ENCODE measurements around the gene RNF4. TPM values are rescaled to one million over a fixed set of nuclear protein-coding genes. Genes with fewer than 3 reads are reported as not detected.
"Not testable (repeated sequence)": the region's sequence is repeated elsewhere in the genome, so short reads cannot be mapped to it uniquely, and the experiment has no call there.

Gene RNF4
- polyA plus RNA-seq, 3 donors: 63.6 to 71.0 (median 68.6) TPM

DNA sequence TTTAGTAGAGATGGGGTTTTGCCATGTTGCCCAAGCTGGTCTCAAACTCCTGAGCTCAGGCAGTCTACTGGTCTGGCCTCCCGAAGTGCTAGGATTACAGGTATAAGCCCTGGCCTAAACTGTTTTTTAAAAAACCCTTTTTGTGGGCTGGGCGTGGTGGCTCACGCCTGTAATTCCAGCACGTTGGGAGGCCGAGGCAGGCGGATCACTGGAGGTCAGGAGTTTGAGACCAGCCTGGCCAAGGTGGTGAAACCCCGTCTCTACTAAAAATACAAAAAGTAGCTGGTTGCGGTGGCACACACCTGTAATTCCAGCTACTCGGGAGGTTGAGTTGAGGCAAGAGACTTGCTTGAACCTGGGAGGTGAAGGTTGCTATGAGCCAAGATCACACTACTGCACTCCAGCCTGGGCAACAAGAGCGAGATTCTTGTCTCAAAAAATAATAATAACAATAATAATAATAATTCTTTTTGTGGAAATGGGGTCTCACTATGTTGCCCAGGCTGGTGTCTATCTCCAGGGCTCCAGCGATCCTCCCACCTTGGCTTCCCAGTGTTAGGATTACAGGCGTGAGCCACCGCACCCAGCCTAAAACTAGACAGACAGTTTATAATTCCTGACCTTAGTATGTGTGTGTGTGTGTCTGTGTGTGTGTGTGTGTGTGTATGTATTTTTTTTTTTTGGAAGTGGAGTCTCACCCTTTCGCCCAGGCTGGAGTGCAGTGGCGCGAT lies 78.2 kb downstream of the RNF4 start:
- not testable (repeated sequence) for DNase-seq (ENCODE audit: extremely low read depth in 1 of 11, low read depth in 9 of 11, low spot score in 4 of 11)

DNA sequence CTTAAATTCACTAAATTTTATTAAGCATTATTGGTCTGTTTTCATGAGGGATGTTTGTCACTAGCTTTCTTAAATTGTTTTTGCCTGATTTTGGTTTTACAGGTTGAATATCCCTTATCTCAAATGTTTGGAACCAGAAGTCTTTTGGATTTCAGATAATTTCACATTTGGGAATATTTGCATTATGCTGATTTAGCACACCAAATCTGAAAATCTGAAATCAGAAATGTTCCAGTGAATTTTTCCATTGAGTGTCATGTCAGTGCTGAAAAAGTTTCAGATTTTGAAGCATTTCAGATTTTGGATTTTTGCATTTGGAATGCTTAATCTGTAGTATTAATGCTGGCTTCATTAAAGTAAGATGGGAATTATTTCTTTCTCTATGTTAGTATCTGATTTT lies 82.2 kb downstream of the RNF4 start:
- DNase-seq (ENCODE audit: extremely low read depth in 1 of 11, low read depth in 9 of 11, low spot score in 4 of 11): no peak

DNA sequence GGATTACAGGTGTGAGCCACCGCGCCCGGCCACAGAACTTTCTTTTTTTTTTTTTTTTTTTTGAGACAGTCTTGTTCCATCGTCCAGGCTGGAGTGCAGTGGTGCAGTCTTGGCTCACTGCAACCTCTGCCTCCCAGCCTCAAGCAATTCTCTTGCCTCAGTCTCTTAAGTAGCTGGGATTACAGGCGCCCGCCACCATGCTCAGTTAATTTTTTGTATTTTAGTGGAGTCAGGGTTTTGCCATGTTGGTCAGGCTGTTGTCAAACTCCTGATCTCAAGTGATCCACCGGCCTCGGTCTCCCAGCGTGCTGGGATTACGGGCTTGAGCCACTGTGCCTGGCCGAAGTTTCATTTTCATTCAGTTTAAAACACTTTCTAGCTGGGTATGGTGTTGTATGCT lies 83.9 kb downstream of the RNF4 start:
- DNase-seq (ENCODE audit: extremely low read depth in 1 of 11, low read depth in 9 of 11, low spot score in 4 of 11): no peak

DNA sequence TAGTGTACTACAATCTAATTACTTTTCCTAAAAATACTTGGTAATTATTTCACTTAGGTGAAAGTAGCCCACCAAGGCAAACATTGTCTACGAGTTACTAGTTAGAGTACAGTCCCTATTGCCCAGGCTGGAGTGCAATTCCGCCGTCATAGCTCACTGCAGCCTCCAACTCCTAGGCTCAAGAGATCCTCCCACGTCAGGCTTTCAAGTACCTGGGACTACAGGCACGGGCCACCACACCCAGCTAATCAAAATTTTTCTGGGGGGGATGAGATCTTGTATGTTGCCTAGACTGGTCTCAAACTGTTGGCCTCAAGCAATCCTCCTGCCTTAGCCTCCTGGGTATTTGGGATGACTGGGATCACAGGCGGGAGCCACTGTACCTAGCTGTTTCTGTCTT lies 89.4 kb downstream of the RNF4 start:
- no peak for DNase-seq (ENCODE audit: extremely low read depth in 1 of 11, low read depth in 9 of 11, low spot score in 4 of 11)

DNA sequence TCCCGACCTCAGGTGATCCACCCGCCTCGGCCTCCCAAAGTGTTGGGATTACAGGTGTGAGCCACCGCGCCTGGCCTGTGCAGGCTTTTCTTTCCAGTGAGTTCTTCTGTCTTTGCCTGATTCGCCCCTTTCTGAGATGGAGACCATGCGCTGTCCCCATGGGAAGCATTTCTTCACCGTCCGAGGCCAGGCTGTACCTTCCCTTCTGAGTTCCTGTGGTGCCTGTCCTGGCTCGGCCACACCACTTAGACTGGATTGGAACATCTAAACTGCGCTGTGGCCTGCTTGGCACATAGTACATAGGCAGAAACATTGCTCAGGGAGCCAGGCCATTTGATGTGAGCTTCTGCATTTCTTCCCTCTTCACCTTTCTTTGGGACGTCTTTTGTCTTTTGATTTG lies 91.3 kb downstream of the RNF4 start:
- no peak for DNase-seq (ENCODE audit: extremely low read depth in 1 of 11, low read depth in 9 of 11, low spot score in 4 of 11)

Other genes with a start within 250 kb of the RNF4 start
- gene HAUS3, start 227.0 kb upstream of the RNF4 start, polyA plus RNA-seq (ENCODE audit: insufficient read length in 3 of 3): 10 to 100 TPM; 20.0 to 22.6 (median 20.3) TPM
- 1 to 10 TPM; 2.9 to 5.0 (median 3.1) TPM for gene POLN, start 227.0 kb upstream of the RNF4 start, polyA plus RNA-seq (ENCODE audit: insufficient read length in 3 of 3)
- gene MXD4, start 207.0 kb upstream of the RNF4 start, polyA plus RNA-seq (ENCODE audit: insufficient read length in 3 of 3): 10 to 100 TPM; 46.2 to 72.3 (median 66.3) TPM
- 1 to 10 TPM; 1.7 to 3.7 (median 1.8) TPM for gene ZFYVE28, start 50.5 kb upstream of the RNF4 start, polyA plus RNA-seq (ENCODE audit: insufficient read length in 3 of 3)
- 1 to 10 TPM in 1 of 3 donors, under 1 TPM in 2; 0.78 to 1.5 (median 0.85) TPM for gene CFAP99, start 50.2 kb upstream of the RNF4 start, polyA plus RNA-seq (ENCODE audit: insufficient read length in 3 of 3)
- 10 to 100 TPM; 26.5 to 29.7 (median 29.2) TPM for gene FAM193A, start 67.5 kb downstream of the RNF4 start, polyA plus RNA-seq (ENCODE audit: insufficient read length in 3 of 3)

Measured in renal cortex interstitium (tissue), 11 donors.